Fibroblast of pulmonary artery (primary cell): Measurements from ENCODE around the gene CNDP2.

Experiments
- DNase-seq: peaks from one replicate; pipeline ENCODE4 v3.0.0-alpha.2; 2010; ENCODE audit warnings: low read depth
- H3K4me3 ChIP-seq: replicated peaks from 2 replicates; pipeline ENCODE4 v1.5.1; 2011; ENCODE audit warnings: low read depth, mild to moderate bottlenecking, control low read depth, low read length, moderate library complexity
- TF ChIP-seq, protein P1 (sequence below): IDR thresholded peaks from 2 replicates; pipeline ENCODE4 v1.5.1; 2011; ENCODE audit warnings: mild to moderate bottlenecking, control low read depth, low read length, inconsistent platforms; ENCODE audit errors: missing control alignments

CNDP2 gene

DNA sequence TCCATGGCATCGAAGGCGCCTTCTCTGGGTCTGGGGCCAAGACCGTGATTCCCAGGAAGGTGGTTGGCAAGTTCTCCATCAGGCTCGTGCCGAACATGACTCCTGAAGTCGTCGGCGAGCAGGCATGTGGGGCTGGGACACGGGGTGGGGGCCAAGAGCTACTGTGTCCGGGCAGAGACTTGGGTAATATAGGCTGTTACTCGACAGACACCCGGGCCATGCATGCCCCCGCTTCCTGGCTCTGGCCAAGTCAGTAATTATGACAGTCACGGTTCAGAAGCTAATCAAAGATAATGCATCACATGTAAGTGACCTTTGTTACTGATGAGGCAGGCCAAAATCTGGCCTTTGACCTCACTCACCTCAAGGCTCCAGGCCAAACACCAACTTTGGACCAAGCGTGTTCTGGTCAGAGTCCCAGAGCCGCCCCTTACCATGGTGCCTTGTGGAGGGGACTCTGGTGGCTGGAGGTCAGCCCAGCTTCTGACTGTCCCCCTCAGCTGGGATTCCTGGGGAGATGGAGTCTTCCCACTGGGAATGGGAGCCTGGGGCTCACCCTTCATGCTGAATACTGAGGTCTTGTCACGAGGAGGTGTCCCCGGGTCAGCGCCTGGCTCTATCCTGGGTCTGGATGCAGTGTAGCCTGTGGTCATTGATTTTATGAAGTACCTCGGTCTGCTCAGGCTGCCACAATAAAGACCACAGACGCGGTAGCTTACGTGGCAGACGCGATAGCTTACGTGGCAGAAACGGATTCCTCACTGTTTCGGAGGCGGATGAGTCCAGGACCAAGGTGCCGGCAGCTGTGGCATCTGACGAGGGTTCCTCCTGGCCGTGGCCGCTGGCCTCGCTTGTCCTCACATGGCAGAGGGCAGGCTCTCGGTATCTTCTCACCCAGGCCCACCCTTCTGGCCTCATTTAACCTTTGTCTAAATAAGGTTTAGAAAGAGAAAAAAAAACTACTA lies 20.4 kb downstream of the CNDP2 start:
- TF ChIP-seq, protein P1, sequence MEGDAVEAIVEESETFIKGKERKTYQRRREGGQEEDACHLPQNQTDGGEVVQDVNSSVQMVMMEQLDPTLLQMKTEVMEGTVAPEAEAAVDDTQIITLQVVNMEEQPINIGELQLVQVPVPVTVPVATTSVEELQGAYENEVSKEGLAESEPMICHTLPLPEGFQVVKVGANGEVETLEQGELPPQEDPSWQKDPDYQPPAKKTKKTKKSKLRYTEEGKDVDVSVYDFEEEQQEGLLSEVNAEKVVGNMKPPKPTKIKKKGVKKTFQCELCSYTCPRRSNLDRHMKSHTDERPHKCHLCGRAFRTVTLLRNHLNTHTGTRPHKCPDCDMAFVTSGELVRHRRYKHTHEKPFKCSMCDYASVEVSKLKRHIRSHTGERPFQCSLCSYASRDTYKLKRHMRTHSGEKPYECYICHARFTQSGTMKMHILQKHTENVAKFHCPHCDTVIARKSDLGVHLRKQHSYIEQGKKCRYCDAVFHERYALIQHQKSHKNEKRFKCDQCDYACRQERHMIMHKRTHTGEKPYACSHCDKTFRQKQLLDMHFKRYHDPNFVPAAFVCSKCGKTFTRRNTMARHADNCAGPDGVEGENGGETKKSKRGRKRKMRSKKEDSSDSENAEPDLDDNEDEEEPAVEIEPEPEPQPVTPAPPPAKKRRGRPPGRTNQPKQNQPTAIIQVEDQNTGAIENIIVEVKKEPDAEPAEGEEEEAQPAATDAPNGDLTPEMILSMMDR, result no peak
- H3K4me3 ChIP-seq, result no peak overlapping the region
- no peak for DNase-seq

DNA sequence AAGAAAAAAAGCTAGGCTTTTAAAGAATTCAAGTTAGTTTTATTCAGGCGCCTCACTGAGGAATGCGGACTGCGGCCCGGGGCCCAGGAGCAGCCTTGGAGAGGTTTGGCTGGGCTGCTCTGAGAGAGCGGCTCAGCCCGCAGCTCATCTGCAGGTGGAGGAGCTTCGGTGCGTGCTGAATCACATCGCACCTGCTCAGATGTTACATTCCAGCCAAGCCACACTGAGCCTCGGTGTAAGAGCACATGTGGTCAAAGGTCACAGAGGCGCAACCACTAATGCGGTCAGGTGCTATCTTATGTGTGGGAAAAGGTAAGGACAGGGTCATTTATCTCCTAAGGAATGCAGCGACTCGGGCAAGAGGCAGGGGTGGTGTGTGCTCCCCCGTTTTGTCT lies 21.1 kb downstream of the CNDP2 start:
- no peak for DNase-seq
- TF ChIP-seq, protein P1, result no peak
- H3K4me3 ChIP-seq, result no peak overlapping the region

DNA sequence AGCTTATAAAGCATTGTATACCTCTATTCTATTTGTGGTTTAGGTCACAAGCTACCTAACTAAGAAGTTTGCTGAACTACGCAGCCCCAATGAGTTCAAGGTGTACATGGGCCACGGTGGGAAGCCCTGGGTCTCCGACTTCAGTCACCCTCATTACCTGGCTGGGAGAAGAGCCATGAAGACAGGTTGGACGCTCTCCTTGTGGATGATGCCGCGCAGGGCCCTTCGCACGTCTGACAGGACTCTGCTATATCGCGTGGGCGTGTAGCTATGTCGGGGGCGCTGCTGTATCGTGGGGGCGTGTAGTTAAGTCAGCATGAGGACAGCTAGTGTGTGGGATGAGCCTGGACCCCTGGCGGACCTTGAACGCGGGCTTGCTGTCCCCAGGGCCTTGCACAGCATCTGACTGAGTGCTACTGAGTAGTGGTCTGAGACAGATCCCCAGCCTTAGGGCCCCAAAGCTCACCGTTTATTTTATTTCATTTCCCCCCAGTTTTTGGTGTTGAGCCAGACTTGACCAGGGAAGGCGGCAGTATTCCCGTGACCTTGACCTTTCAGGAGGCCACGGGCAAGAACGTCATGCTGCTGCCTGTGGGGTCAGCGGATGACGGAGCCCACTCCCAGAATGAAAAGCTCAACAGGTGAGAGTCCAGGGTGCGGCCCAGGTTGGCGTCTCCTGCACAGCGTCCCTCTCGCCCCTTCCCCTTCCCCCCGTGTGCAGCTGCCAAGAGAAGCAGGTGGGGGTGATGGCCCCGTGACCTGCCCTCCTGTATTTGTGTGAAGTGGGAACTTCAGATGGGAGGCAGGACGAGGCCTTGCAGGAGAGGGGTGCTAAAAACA lies 22.5 kb downstream of the CNDP2 start:
- H3K4me3 ChIP-seq, result no peak overlapping the region
- TF ChIP-seq, protein P1, result no peak
- DNase-seq, result no peak

DNA sequence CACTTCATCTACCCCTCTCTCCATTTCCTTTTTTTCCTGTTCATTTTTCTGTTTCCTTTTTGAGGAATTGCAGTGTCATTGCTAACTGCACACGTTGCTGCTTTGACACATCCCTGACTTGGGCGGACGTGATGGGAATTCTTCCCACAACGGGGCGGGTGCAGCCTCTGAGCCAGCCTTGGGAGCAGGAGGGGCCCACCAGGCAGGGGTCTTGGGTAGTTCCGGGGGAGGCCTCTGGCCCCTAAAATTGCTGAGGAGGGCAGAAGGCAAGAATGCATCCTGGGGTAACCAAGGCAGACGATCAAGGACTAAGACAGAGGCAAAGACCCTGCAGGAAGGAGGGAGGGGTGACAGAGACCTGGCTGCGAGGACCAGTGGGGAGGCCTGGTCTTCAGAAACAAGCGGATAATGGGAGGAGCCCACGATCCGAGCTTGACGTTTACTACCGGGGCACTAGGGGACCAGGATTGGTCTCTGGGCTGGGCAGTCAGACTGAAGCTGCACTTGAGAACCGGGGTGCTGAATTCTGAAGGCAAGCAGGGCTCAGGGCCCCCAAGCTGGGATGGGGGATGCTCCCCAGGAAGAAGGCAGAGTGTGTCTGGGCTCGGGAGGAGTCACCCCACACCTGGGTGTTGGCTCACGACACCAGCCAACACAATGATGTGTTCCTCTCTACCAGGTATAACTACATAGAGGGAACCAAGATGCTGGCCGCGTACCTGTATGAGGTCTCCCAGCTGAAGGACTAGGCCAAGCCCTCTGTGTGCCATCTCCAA lies 23.3 kb downstream of the CNDP2 start:
- TF ChIP-seq, protein P1, result no peak
- DNase-seq, result no peak
- H3K4me3 ChIP-seq, result no peak overlapping the region

DNA sequence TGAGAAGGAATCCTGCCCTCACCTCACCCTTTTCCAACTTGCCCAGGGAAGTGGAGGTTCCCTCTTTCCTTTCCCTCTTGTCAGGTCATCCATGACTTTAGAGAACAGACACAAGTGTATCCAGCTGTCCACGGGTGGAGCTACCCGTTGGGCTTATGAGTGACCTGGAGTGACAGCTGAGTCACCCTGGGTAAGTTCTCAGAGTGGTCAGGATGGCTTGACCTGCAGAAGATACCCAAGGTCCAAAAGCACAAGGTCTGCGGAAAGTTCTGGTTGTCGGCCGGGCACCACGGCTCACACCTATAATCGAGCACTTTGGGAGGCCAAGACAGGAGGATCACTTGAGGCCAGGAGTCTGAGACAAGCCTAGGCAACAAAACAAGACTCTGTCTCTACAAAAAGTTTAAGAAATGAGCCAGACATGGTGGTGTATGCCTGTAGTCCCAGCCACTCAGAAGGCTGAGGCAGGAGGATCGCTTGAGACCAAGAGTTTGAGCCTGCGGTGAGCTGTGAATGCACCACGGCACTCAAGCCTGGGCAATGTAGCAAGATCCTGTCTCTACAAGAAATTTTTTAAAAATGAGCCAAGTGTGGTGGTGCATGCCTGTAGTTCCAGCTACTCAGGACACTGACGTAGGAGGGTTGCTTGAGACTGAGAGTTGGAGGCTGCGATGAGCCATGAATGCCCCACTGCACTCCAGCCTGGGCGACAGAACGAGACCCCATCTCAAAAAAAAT lies 24.1 kb downstream of the CNDP2 start:
- TF ChIP-seq, protein P1, result no peak
- no peak for DNase-seq
- H3K4me3 ChIP-seq, result no peak overlapping the region
